HCT116 (cell line): ENCODE data around the gene SKAP1. TPM values are rescaled to one million over a fixed set of nuclear protein-coding genes. Genes with fewer than 3 reads are reported as not detected.

ENCODE experiments used
- ATAC-seq: fragments of 200-7000 bp; cut with Tn5 transposase; 2 replicates; pipeline ENCODE4 v1.9.1; 2020; ENCODE audit warnings: mild to moderate bottlenecking, moderate library complexity
- BruUV-seq: library from RNA; stranded (reverse); fragments of 400-500 nt; replicated peaks from 2 replicates; lab custom pipeline; 2021; lab: Mats Ljungman, UMichigan
- CTCF ChIA-PET: fragments of 300-600 bp; sonication (Branson Sonifier 250); formaldehyde crosslinking; loops from one replicate; lab custom pipeline; 2021; ENCODE audit warnings: antibody characterized with exemption; lab: Charles Lee
- POLR2A ChIA-PET: fragments of 300-600, 350-600 bp; sonication (Branson Sonifier 250); formaldehyde crosslinking; loops from one replicate; lab custom pipeline; 2021; ENCODE audit warnings: antibody characterized with exemption; lab: Charles Lee
- RAD21 ChIA-PET, 2 experiments: fragments of 300-600 bp; sonication (Branson Sonifier 250); formaldehyde crosslinking; loops; one replicate each; lab custom pipeline; 2023; ENCODE audit warnings: low total read pairs in 2 of 2; ENCODE audit not compliant: uncharacterized antibody in 2 of 2, unreplicated experiment in 2 of 2, low non-redundant PET in 1 of 2; lab: Charles Lee
- DNase-seq: peaks from one replicate; pipeline ENCODE4 v3.0.0-alpha.2; 2010; ENCODE audit warnings: low read depth, low spot score
- H2AFZ ChIP-seq: fragments of 200-600 bp; shearing (Covaris generic), sonication (generic); 2 replicates; pipeline ENCODE4 v1.6.1; 2017; ENCODE audit warnings: low read depth, mixed run types, mixed read lengths, antibody characterized with exemption, low read length; ENCODE audit not compliant: poor library complexity, severe bottlenecking
- H3K27ac ChIP-seq: 2 replicates; pipeline ENCODE4 v1.5.1; 2012; ENCODE audit warnings: low read depth, low read length
- H3K27me3 ChIP-seq: fragments of 200-600 bp; sonication (generic); 2 replicates; pipeline ENCODE4 v1.6.1; 2016; ENCODE audit warnings: mixed run types, low read length, mixed read lengths; ENCODE audit not compliant: insufficient read depth
- H3K36me3 ChIP-seq, 2 experiments: fragments of 200-500 bp in 1 of 2; fragments of 200-600 bp in 1 of 2; sonication (Bioruptor generic) in 1 of 2; sonication (generic) in 1 of 2; 2 replicates each; pipeline versions ENCODE4 v1.5.1 to v1.6.1; 2014 to 2016; ENCODE audit warnings: low read length in 2 of 2, inconsistent platforms in 1 of 2, mixed read lengths in 1 of 2, mixed run types in 1 of 2; ENCODE audit not compliant: insufficient read depth in 2 of 2, control insufficient read depth in 1 of 2
- H3K4me1 ChIP-seq, 2 experiments: fragments of 200-600 bp in 1 of 2; sonication (generic) in 1 of 2; 2 replicates each; pipeline versions ENCODE4 v1.5.1 to v1.6.1; 2012 to 2017; ENCODE audit warnings: low read length in 2 of 2, inconsistent platforms in 1 of 2, mild to moderate bottlenecking in 1 of 2, mixed read lengths in 1 of 2, mixed run types in 1 of 2, moderate library complexity in 1 of 2; ENCODE audit not compliant: insufficient read depth in 2 of 2, control insufficient read depth in 1 of 2
- H3K4me2 ChIP-seq: fragments of 200-600 bp; sonication (generic); 2 replicates; pipeline ENCODE4 v1.6.1; 2017; ENCODE audit warnings: mixed run types, low read length, mixed read lengths
- H3K4me3 ChIP-seq, 2 experiments: fragments of 200-600 bp in 1 of 2; sonication (generic) in 1 of 2; replicated peaks in 1 of 2; 2 replicates each; pipeline ENCODE4 v1.5.1; 2011 to 2016; ENCODE audit warnings: low read length in 2 of 2, control low read depth in 1 of 2, low read depth in 1 of 2, mild to moderate bottlenecking in 1 of 2, mixed read lengths in 1 of 2, mixed run types in 1 of 2
- H3K79me2 ChIP-seq: fragments of 200-600 bp; sonication (generic); 2 replicates; pipeline ENCODE4 v1.6.1; 2017; ENCODE audit warnings: mild to moderate bottlenecking, mixed run types, low read length, moderate library complexity, mixed read lengths; ENCODE audit not compliant: insufficient read depth
- H3K9ac ChIP-seq: fragments of 200-600 bp; sonication (generic); 2 replicates; pipeline ENCODE4 v1.6.1; 2016; ENCODE audit warnings: low read length, mixed read lengths
- H3K9me2 ChIP-seq: fragments of 200-600 bp; sonication (generic), shearing (Covaris generic); 2 replicates; pipeline ENCODE4 v1.6.1; 2017; ENCODE audit warnings: mixed run types, mild to moderate bottlenecking, moderate library complexity; ENCODE audit not compliant: insufficient read depth
- H3K9me3 ChIP-seq, 2 experiments: fragments of 200-500 bp in 1 of 2; fragments of 200-600 bp in 1 of 2; sonication (Bioruptor generic) in 1 of 2; sonication (generic) in 1 of 2; 2 replicates each; pipeline ENCODE4 v1.6.1; 2014 to 2017; ENCODE audit warnings: low read length in 2 of 2, mixed read lengths in 2 of 2, inconsistent platforms in 1 of 2, low read depth in 1 of 2, mild to moderate bottlenecking in 1 of 2, mixed run types in 1 of 2, moderate library complexity in 1 of 2; ENCODE audit not compliant: control insufficient read depth in 1 of 2, insufficient read depth in 1 of 2
- H4K20me1 ChIP-seq: fragments of 200-600 bp; sonication (generic), shearing (Covaris generic); 2 replicates; pipeline ENCODE4 v1.6.1; 2017; ENCODE audit warnings: mixed run types, mild to moderate bottlenecking, moderate library complexity; ENCODE audit not compliant: insufficient read depth
- CBX3 ChIP-seq: IDR thresholded peaks from 2 replicates; pipeline ENCODE4 v1.6.1; 2012; ENCODE audit warnings: low read depth
- CEBPB ChIP-seq: IDR thresholded peaks from 2 replicates; pipeline ENCODE4 v1.6.1; 2012; ENCODE audit warnings: low read depth
- EZH2 ChIP-seq: fragments of 200-600 bp; sonication (generic); IDR thresholded peaks from 2 replicates; pipeline ENCODE4 v1.6.1; 2017; ENCODE audit warnings: antibody characterized with exemption, mixed run types
- EZH2phosphoT487 ChIP-seq: fragments of 200-600 bp; IDR thresholded peaks from 2 replicates; pipeline ENCODE4 v1.6.1; 2018; ENCODE audit warnings: antibody characterized with exemption, borderline replicate concordance
- JUND ChIP-seq: IDR thresholded peaks from 2 replicates; pipeline ENCODE4 v1.6.1; 2012
- POLR2A ChIP-seq: IDR thresholded peaks from 2 replicates; pipeline ENCODE4 v1.7.0; 2011; ENCODE audit warnings: borderline replicate concordance; ENCODE audit not compliant: insufficient read depth, insufficient read length; ENCODE audit errors: extremely low read depth
- POLR2AphosphoS5 ChIP-seq: IDR thresholded peaks from 2 replicates; pipeline ENCODE4 v1.6.1; 2011; ENCODE audit warnings: mild to moderate bottlenecking, low read depth, low read length, moderate library complexity
- SP1 ChIP-seq: IDR thresholded peaks from 2 replicates; pipeline ENCODE4 v1.6.1; 2012; ENCODE audit warnings: low read depth
- SRF ChIP-seq: IDR thresholded peaks from 2 replicates; pipeline ENCODE4 v1.6.1; 2012; ENCODE audit warnings: low read depth
- YY1 ChIP-seq: IDR thresholded peaks from 2 replicates; pipeline ENCODE4 v1.6.1; 2011; ENCODE audit warnings: low read length, low read depth, moderate library complexity, mild to moderate bottlenecking; ENCODE audit not compliant: insufficient replicate concordance; ENCODE audit errors: extremely low read depth
- intact Hi-C: fragments of 100-400 bp; cut with micrococcal nuclease; formaldehyde crosslinking; loops from 2 replicates; pipeline ENCODE4 v1.10.0; 2022
- total RNA-seq: library from RNA; stranded (reverse); gene quantifications from one replicate; pipeline ENCODE4 v1.2.1, GENCODE V29; 2021; ENCODE audit not compliant: unreplicated experiment
- TF ChIP-seq, protein P1 (sequence below): IDR thresholded peaks from 2 replicates; pipeline ENCODE4 v1.6.1; 2012
- TF ChIP-seq, protein P2 (sequence below), 3 experiments: fragments of 200-600 bp in 1 of 3; sonication (generic) in 1 of 3; IDR thresholded peaks in 2 of 3; conservative IDR thresholded peaks in 1 of 3; 2 replicates each; pipeline ENCODE4 v1.5.1; 2012 to 2017; ENCODE audit warnings: low read depth in 2 of 3, low read length in 2 of 3, antibody characterized with exemption in 1 of 3, borderline replicate concordance in 1 of 3, control low read depth in 1 of 3, mild to moderate bottlenecking in 1 of 3, mixed read lengths in 1 of 3, mixed run types in 1 of 3, moderate library complexity in 1 of 3; ENCODE audit not compliant: insufficient read depth in 1 of 3
- TF ChIP-seq, protein P3 (sequence below): IDR thresholded peaks from 2 replicates; pipeline ENCODE4 v1.6.1; 2011; ENCODE audit warnings: mild to moderate bottlenecking, low read length, moderate library complexity; ENCODE audit not compliant: insufficient replicate concordance; ENCODE audit errors: extremely low read depth
- TF ChIP-seq, protein P4 (sequence below): IDR thresholded peaks from 2 replicates; pipeline ENCODE4 v1.6.1; 2012; ENCODE audit warnings: low read depth

The SKAP1 gene
- total RNA-seq, 1 experiment from 2014 or later = 12.4 TPM

DNA sequence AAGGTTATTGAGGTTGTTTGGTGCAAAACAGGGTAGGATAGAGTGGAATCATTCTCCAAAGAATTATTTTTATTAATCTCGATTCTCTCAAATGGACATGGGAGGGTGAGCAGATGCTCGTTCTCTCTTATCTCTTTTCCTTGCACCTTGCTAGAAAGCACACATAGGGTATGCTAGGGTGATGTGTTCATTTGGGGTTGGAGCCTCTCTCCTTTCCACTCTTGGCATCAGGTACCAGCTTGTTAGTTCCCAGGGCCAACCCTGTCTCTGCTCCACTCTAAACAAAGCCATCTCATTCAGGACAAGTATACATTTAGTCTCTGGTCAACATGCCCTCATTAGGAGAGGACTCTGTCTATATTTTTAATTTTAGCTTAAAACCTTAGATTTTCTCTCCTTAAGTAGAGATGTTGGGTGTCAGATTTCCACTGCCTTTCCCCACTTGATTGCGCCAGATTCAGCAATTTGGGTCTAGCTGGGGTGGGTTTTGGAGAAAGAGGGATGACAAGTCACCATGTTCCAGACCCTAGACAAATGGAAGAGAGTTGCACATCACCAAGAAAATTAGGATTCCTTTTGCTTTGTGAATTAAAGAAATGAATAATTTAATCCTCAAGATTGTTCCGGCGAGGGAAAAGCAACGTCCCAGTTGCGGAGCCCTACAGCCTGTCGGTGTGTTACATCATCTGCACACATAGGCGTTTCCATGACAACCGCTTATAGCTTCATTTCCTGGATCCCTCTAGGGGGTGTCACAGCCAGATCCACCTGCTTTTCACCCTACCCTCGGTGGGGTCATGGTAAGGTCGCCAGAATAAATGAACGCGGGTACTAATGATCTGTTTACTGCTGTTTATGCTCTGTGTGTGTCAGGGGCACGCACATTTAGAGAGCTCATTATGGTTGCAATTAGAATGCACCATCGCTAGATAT lies 280.9 kb downstream of the SKAP1 start:
- ATAC-seq (no peak), DNase-seq (no peak)
- ChIA-PET POLR2A (no interaction called here), RAD21 (no interaction called here), CTCF (interaction anchor here (1.3 to 1.7 kb wide), 5 partner anchors 14 to 464 kb away, joined by 3 to 6 read pairs (median 3); no protein-coding TSS in a partner anchor)
- Histone ChIP-seq H3K9ac (no peak overlapping the region), H3K4me2 (no peak overlapping the region), H3K4me3 (no peak overlapping the region), H3K9me2 (no peaks in the 10 kb centered on the region), H3K27ac (no peak overlapping the region), H3K9me3 (no peaks in the 10 kb centered on the region), H3K27me3 (peaks cover 25% of the 10 kb centered on the region; the same call in 1 of the 2 replicates), H4K20me1 (no peaks in the 10 kb centered on the region), H3K4me1 (peaks cover 3 to 5% of the 10 kb centered on the region in 2 experiments; a peak in 3 of 4 replicates), H3K36me3 (no peaks in the 10 kb centered on the region), H2AFZ (no peak overlapping the region), H3K79me2 (no peaks in the 10 kb centered on the region)
- no TSS peak for BruUV-seq
- TF ChIP-seq SRF (no peak), JUND (no peak), YY1 (no peak), EZH2 (no peak), POLR2AphosphoS5 (no peak), CEBPB (no peak), EZH2phosphoT487 (no peak), CBX3 (no peak), SP1 (no peak), POLR2A (no peak)
- TF ChIP-seq, protein P1, sequence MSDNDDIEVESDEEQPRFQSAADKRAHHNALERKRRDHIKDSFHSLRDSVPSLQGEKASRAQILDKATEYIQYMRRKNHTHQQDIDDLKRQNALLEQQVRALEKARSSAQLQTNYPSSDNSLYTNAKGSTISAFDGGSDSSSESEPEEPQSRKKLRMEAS = no peak
- TF ChIP-seq, protein P2, sequence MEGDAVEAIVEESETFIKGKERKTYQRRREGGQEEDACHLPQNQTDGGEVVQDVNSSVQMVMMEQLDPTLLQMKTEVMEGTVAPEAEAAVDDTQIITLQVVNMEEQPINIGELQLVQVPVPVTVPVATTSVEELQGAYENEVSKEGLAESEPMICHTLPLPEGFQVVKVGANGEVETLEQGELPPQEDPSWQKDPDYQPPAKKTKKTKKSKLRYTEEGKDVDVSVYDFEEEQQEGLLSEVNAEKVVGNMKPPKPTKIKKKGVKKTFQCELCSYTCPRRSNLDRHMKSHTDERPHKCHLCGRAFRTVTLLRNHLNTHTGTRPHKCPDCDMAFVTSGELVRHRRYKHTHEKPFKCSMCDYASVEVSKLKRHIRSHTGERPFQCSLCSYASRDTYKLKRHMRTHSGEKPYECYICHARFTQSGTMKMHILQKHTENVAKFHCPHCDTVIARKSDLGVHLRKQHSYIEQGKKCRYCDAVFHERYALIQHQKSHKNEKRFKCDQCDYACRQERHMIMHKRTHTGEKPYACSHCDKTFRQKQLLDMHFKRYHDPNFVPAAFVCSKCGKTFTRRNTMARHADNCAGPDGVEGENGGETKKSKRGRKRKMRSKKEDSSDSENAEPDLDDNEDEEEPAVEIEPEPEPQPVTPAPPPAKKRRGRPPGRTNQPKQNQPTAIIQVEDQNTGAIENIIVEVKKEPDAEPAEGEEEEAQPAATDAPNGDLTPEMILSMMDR (IDR thresholded peaks at IDR 0.05 in 2 of 3, conservative IDR thresholded peaks at IDR 0.05 in 1 of 3; ENCODE audit: borderline replicate concordance in 1 of 3, insufficient read depth in 1 of 3, low read depth in 2 of 3, low read length in 2 of 3) = no peak
- TF ChIP-seq, protein P3, sequence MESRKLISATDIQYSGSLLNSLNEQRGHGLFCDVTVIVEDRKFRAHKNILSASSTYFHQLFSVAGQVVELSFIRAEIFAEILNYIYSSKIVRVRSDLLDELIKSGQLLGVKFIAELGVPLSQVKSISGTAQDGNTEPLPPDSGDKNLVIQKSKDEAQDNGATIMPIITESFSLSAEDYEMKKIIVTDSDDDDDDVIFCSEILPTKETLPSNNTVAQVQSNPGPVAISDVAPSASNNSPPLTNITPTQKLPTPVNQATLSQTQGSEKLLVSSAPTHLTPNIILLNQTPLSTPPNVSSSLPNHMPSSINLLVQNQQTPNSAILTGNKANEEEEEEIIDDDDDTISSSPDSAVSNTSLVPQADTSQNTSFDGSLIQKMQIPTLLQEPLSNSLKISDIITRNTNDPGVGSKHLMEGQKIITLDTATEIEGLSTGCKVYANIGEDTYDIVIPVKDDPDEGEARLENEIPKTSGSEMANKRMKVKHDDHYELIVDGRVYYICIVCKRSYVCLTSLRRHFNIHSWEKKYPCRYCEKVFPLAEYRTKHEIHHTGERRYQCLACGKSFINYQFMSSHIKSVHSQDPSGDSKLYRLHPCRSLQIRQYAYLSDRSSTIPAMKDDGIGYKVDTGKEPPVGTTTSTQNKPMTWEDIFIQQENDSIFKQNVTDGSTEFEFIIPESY = no peak
- TF ChIP-seq, protein P4, sequence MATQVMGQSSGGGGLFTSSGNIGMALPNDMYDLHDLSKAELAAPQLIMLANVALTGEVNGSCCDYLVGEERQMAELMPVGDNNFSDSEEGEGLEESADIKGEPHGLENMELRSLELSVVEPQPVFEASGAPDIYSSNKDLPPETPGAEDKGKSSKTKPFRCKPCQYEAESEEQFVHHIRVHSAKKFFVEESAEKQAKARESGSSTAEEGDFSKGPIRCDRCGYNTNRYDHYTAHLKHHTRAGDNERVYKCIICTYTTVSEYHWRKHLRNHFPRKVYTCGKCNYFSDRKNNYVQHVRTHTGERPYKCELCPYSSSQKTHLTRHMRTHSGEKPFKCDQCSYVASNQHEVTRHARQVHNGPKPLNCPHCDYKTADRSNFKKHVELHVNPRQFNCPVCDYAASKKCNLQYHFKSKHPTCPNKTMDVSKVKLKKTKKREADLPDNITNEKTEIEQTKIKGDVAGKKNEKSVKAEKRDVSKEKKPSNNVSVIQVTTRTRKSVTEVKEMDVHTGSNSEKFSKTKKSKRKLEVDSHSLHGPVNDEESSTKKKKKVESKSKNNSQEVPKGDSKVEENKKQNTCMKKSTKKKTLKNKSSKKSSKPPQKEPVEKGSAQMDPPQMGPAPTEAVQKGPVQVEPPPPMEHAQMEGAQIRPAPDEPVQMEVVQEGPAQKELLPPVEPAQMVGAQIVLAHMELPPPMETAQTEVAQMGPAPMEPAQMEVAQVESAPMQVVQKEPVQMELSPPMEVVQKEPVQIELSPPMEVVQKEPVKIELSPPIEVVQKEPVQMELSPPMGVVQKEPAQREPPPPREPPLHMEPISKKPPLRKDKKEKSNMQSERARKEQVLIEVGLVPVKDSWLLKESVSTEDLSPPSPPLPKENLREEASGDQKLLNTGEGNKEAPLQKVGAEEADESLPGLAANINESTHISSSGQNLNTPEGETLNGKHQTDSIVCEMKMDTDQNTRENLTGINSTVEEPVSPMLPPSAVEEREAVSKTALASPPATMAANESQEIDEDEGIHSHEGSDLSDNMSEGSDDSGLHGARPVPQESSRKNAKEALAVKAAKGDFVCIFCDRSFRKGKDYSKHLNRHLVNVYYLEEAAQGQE = no peak
- intact Hi-C loops = no loop called here
